GM21390 (cell line): ENCODE results near the gene ABLIM2.

ENCODE experiments used
- ATAC-seq: cut with Tn5 transposase; IDR thresholded peaks from one replicate; pipeline ENCODE4 v1.9.1; 2021; ENCODE audit not compliant: unreplicated experiment

Gene ABLIM2

DNA sequence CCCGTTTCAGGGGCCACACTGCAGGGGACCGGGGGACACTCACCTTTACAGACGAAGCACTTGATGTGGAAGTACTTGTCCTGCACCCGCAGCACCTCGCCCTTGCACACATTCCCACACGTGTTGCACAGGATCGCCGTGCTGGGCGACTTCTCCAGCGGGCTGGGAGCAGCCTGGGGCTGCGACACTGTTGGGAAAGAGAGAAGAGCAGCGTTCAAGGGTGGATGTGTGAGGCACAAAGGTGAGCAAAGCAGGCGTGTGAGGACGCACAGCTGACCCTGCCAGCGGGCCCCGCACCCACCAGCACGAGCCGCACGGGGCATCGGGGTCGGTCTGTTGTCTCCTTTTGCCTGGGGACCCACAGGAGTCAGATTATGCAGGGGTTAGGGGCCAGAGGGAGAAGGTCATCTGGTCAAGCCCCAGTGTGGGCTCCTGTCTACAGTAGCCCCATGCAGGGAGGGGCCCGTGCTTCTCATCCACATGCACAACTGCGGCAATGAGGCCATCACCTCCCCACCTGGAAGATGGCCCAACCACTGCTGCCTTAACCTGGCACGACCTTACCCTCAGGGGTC is 52.1 kb downstream of the ABLIM2 start:
- no peak for ATAC-seq

- no peak for ATAC-seq
Observed at GRCh38 chr4:8105306-8106100, 53.1 kb downstream of the ABLIM2 start.

DNA sequence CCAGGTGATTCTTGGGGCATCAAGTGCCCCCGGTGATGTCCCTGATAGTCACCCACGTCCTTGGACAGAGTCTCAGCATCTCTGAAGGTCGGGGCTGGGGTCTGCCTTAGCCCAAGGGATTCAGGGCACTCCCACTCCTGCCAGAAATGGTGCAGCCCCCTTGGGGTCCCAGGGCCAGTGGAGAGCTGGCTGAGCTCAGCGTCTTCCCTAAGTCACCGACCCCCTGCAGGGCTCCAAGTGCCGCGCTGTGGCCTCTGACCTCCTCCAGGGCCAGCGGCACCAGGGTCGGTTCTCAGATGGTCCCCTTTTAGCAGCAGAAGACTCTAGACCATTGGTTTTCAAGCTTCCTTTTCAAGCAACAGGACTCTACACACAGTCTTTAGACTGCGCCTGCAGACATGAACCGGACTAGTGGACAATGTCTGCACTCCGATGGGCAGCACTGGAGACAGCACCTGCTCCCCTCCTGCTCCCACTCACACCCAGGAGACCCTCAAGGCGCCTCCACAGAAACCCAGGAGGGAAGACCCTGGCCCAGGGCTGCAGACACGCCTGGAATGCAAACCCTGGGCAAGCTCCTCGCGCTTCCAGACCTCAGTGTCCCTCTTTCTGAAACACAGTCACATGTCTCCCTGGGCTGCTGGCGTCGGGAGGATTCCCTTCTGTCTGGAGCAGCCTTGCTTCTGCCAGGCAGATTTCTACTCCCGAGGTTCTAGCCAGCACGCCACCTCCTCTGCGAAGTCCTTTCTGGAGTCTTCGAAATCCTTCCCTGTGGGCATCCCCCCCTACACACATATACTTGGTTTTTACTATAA is 53.9 kb downstream of the ABLIM2 start:
- no peak for ATAC-seq

GRCh38 chr4:8103421-8104390 is 54.9 kb downstream of the ABLIM2 start:
- no peak for ATAC-seq

DNA sequence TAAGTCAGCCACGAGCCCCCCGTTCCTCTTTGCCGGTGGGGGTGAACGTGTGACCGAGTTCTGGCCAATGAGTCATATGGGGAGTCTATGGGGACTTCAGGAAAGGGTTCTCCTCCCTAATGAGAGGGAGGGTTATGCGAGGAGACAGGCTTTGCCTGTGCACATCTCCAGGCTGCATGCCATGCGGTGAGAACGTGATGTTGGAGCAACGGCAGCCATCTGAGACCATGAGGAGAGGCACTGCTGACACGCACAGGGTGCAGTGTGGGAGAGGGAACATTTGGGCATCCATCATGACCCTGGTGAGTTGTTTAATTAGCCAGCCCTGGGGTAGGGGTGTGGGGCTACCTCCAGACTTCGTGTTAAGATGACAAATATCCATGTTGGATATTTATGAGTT is 55.8 kb downstream of the ABLIM2 start:
- ATAC-seq, result no peak

- ATAC-seq, result no peak
Observed at GRCh38 chr4:8102076-8102355, 56.6 kb downstream of the ABLIM2 start.

GRCh38 chr4:8101213-8102075 is 57.2 kb downstream of the ABLIM2 start:
- no peak for ATAC-seq

- no peak for ATAC-seq
Observed at GRCh38 chr4:8099981-8100464, 58.6 kb downstream of the ABLIM2 start.

- ATAC-seq, result no peak
Observed at GRCh38 chr4:8098506-8098905, 60.1 kb downstream of the ABLIM2 start.

- ATAC-seq, result no peak
Observed at GRCh38 chr4:8097721-8098345, 60.8 kb downstream of the ABLIM2 start.

DNA sequence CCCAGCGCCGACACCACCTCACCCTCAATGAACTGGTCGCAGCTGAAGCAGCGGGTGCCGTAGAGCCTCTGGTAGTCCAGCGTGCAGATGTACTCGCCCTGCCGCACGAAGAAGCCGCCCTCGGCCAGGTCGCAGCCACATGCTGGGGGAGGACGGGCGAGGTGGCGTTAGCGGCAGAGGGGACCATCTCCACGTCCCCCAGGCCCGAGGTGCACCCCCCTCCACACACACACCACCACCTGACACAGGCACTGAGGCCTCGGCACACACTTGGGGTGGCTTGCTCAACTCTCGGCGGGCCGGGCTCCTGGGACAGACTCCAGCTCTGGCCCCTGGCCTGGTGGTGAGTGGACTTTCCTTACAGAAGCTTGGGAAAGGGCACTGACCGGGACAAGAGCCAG is 61.5 kb downstream of the ABLIM2 start:
- ATAC-seq, result no peak

DNA sequence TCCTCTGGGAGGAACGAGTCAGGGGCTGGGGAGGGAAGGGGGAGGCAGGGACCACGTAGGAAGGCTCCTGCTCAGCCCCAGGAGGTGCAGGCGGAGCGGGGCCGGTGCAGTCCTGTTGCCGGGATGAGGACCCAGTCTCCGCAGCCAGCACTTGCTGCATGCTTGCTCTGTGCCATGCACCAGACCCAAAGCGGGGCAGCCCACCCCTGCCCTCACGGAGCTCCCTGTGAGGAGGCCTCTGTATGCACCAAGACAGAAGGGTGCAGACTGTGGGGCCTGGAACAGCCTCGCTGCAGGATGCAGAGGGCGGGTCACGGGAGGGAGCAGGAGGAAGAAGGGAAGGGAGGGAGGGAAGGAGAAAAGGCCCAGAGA is 61.9 kb downstream of the ABLIM2 start:
- no peak for ATAC-seq

GRCh38 chr4:8095956-8096689 is 62.5 kb downstream of the ABLIM2 start:
- no peak for ATAC-seq

- no peak for ATAC-seq
Observed at GRCh38 chr4:8093587-8094274, 64.9 kb downstream of the ABLIM2 start.

DNA sequence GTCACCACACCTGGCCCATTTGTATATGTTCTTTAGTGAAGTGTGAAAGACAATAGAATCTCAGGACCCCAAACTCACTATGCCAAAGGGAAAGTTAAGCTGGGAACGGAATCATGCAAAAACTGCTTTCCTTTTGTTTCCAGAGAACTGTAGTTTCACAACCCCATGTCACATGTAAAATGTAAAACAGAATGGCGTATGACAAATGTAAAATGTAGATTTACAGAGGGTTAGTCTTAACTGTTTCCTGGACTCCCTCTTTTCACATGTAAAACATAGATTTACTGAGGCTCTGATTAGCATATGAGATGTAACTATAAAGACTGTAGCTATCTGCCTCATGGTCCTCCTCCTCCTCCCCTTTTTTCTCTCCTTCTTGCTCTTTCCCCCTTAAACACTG is 66.3 kb downstream of the ABLIM2 start:
- ATAC-seq, result no peak

DNA sequence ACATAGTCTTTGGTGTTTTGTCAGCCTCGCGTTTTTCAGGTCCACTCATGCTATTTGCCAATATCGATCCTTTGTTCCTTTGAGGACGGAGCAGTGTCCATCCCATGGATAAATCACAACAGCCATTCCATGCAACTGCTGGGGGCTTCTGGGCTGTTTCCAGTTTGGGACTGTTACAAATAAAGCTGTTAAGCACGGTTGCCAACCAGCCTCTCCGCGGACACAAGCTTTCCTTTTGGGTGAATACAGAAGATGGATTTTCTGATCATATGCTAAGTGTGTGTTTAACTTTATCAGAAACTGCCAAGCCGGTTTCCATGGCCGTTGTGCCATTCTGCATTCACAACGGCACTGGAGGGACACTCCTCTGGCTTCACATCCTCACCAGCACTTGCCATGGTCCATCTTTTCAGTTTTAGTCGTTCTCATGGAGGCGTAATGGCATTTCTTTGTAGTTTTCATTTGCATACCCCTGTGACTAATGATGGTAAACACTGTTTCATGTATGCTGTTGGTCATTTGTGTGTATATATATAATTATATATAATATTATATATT is 67.8 kb downstream of the ABLIM2 start:
- no peak for ATAC-seq

GRCh38 chr4:8090312-8090711 is 68.3 kb downstream of the ABLIM2 start:
- ATAC-seq, result no peak

DNA sequence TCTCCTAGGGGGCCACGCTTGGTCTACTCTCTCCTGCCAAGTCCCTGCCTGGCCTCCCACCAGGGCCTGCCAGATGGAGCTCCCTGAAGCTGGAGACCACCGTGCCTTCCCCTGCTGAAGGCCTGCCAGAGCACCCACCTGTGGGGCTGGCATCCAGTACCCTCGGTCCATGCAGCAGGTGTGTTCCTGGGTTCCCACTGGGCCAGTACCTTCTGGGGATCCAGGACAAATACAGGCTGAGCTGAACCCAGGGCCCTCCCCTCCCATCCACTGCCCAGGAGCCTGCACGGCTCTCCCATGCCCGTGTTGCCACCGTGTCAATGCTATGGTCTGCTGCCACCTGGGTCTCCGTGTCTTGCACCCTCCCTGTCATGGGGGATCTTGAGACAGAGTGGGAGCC is 68.8 kb downstream of the ABLIM2 start:
- no peak for ATAC-seq
